CD4-positive, alpha-beta memory T cell (primary cell): Measurements from ENCODE around the gene KRT73. TPM values are rescaled to one million over a fixed set of nuclear protein-coding genes. Genes with fewer than 3 reads are reported as not detected.

Experiments used
- CTCF ChIA-PET: fragments of 350-600 bp; sonication (Branson Sonifier 250); formaldehyde crosslinking; loops from one replicate; lab custom pipeline; 2021; ENCODE audit warnings: inconsistent platforms; ENCODE audit not compliant: partially characterized antibody; lab: Charles Lee
- POLR2A ChIA-PET: fragments of 350-600 bp; sonication (Branson Sonifier 250); formaldehyde crosslinking; loops from one replicate; lab custom pipeline; 2021; ENCODE audit not compliant: partially characterized antibody; lab: Charles Lee
- DNase-seq, 5 donors: peaks; one replicate each; pipeline versions ENCODE4 v3.0.0 to v3.0.0-alpha.2; 2020 to 2022; ENCODE audit warnings: mixed read lengths in 1 of 5
- H3K27ac ChIP-seq: one replicate; pipeline ENCODE4 v1.7.0; 2013; ENCODE audit warnings: low read depth, low read length
- H3K27me3 ChIP-seq: 2 replicates; pipeline ENCODE4 v1.7.0; 2013; ENCODE audit warnings: mild to moderate bottlenecking, low read length, moderate library complexity; ENCODE audit not compliant: insufficient read depth
- H3K36me3 ChIP-seq: 2 replicates; pipeline ENCODE4 v1.7.0; 2013; ENCODE audit warnings: mild to moderate bottlenecking, low read length, moderate library complexity; ENCODE audit not compliant: insufficient read depth
- H3K4me1 ChIP-seq: 2 replicates; pipeline ENCODE4 v1.7.0; 2013; ENCODE audit warnings: mild to moderate bottlenecking, low read length, moderate library complexity; ENCODE audit not compliant: insufficient read depth
- H3K4me3 ChIP-seq, 2 donors: one replicate each; pipeline ENCODE4 v1.7.0; 2013; ENCODE audit warnings: low read length in 2 of 2, mild to moderate bottlenecking in 1 of 2
- H3K9me3 ChIP-seq, 2 donors: one replicate each; pipeline ENCODE4 v1.7.0; 2013; ENCODE audit warnings: low read length in 2 of 2, control low read depth in 1 of 2; ENCODE audit not compliant: control insufficient read depth in 1 of 2
- H3K27ac Mint-ChIP-seq, 7 donors: one replicate each; pipeline ENCODE4 v1.8.0; 2020 to 2021; ENCODE audit warnings: mixed read lengths in 7 of 7, mild to moderate bottlenecking in 6 of 7, inconsistent platforms in 3 of 7, moderate library complexity in 3 of 7
- H3K27me3 Mint-ChIP-seq, 2 donors: one replicate each; pipeline ENCODE4 v1.8.0; 2020 to 2021; ENCODE audit warnings: mixed read lengths in 2 of 2
- H3K36me3 Mint-ChIP-seq, 2 donors: one replicate each; pipeline ENCODE4 v1.8.0; 2020 to 2021; ENCODE audit warnings: mixed read lengths in 2 of 2, inconsistent platforms in 1 of 2, mild to moderate bottlenecking in 1 of 2
- H3K4me1 Mint-ChIP-seq, 4 donors: one replicate each; pipeline ENCODE4 v1.8.0; 2020 to 2021; ENCODE audit warnings: mixed read lengths in 4 of 4, mild to moderate bottlenecking in 1 of 4
- H3K4me3 Mint-ChIP-seq, 8 donors: one replicate each; pipeline ENCODE4 v1.8.0; 2020 to 2021; ENCODE audit warnings: mixed read lengths in 8 of 8, mild to moderate bottlenecking in 7 of 8, moderate library complexity in 6 of 8, inconsistent platforms in 3 of 8
- H3K9me3 Mint-ChIP-seq, 8 donors: one replicate each; pipeline ENCODE4 v1.8.0; 2020 to 2021; ENCODE audit warnings: mixed read lengths in 8 of 8, mild to moderate bottlenecking in 5 of 8, inconsistent platforms in 3 of 8, moderate library complexity in 1 of 8
- intact Hi-C: fragments of 100-400 bp; cut with micrococcal nuclease; formaldehyde crosslinking; loops from one replicate; pipeline ENCODE4 v1.15.1; 2023
- polyA plus RNA-seq, 2 donors: library from polyadenylated mRNA; unstranded; fragments of 300-500 nt; fragmentation: Illumina TruSeq; gene quantifications; one replicate each; pipeline ENCODE4 v1.2.3, GENCODE V29; 2021
- total RNA-seq, 2 experiments: library from RNA; stranded (reverse); gene quantifications; one replicate each; pipeline ENCODE4 v1.2.3, GENCODE V29; 2021

KRT73 gene
- total and polyA plus RNA-seq, 4 experiments from 2014 or later: 1.2 to 6.0 (median 3.5) TPM

- POLR2A ChIA-PET: no interaction called here
- H3K4me1 Mint-ChIP-seq: peaks cover 14 to 64% (median 33%) of the 10 kb centered on the region in 4 donors
- H3K4me1 ChIP-seq: peaks cover 20% of the 10 kb centered on the region
Measured at GRCh38 chr12:52628841-52629240, 10.5 kb upstream of the KRT73 start.

DNA sequence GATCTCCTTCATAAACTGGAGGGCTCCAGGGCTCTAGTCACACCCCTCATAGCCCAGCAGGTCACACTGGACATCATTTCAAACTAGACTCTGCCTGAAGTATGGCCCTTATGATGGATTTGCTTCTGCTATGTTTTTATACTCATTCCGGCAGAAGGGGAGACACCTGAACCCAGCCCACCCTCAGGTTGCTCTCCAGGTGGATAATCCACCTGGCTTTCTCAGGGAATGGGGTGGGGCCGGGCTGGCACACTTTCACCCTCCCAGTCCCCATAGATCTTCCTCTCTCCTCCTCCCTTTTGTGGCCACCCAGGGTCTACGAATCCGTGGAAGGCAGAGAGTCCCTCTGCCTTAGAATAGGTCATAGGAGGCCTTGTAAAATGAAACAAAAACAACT lies 9.8 kb upstream of the KRT73 start:
- H3K36me3 Mint-ChIP-seq: no peaks in the 10 kb centered on the region
- peak overlapping the region in 3 of 8 donors; percentile 2 to 50 (median 13) for H3K4me3 Mint-ChIP-seq
- Histone ChIP-seq H3K27me3 (no peaks in the 10 kb centered on the region), H3K4me1 (peaks cover 13% of the 10 kb centered on the region), H3K27ac (no peak overlapping the region), H3K9me3 (no peaks in the 10 kb centered on the region), H3K4me3 (no peak overlapping the region), H3K36me3 (no peaks in the 10 kb centered on the region)
- peaks cover 0 to 2% (median 0%) of the 10 kb centered on the region in 8 donors for H3K9me3 Mint-ChIP-seq
- DNase-seq: no peak
- ChIA-PET POLR2A (no interaction called here), CTCF (no interaction called here)
- peak overlapping the region in 1 of 7 donors; percentile 30 for H3K27ac Mint-ChIP-seq
- H3K4me1 Mint-ChIP-seq: peaks cover 9 to 57% (median 27%) of the 10 kb centered on the region in 4 donors
- peaks cover 0 to 1% of the 10 kb centered on the region in 2 donors for H3K27me3 Mint-ChIP-seq
- intact Hi-C loops: no loop called here

More at GRCh38 chr12:52628841-52629240, 10.5 kb upstream of the KRT73 start:
- H3K4me3 Mint-ChIP-seq: peak overlapping the region in 1 of 8 donors; percentile 50
- Histone ChIP-seq H3K27me3 (no peaks in the 10 kb centered on the region), H3K36me3 (no peaks in the 10 kb centered on the region), H3K27ac (no peak overlapping the region), H3K9me3 (no peaks in the 10 kb centered on the region), H3K4me3 (no peak overlapping the region)
- intact Hi-C loops: no loop called here
- H3K36me3 Mint-ChIP-seq: no peaks in the 10 kb centered on the region
- no peak for DNase-seq
- H3K27ac Mint-ChIP-seq: peak overlapping the region in 1 of 7 donors; percentile 30
- CTCF ChIA-PET: interaction anchor here (0.7 to 1.0 kb wide), 2 partner anchors 13 to 28 kb away, joined by 3 read pairs; no protein-coding TSS in a partner anchor
- peaks cover 0 to 2% (median 0%) of the 10 kb centered on the region in 8 donors for H3K9me3 Mint-ChIP-seq
- H3K27me3 Mint-ChIP-seq: peaks cover 0 to 1% of the 10 kb centered on the region in 2 donors

- Mint-ChIP-seq H3K4me3 (no peak overlapping the region), H3K4me1 (peaks cover 9 to 51% (median 25%) of the 10 kb centered on the region in 4 donors), H3K27ac (peak overlapping the region in 1 of 7 donors; percentile 25), H3K27me3 (peaks cover 0 to 3% of the 10 kb centered on the region in 2 donors), H3K36me3 (no peaks in the 10 kb centered on the region), H3K9me3 (peaks cover 0 to 7% (median 1%) of the 10 kb centered on the region in 8 donors)
- Histone ChIP-seq H3K4me1 (peaks cover 11% of the 10 kb centered on the region), H3K27me3 (no peaks in the 10 kb centered on the region), H3K27ac (no peak overlapping the region), H3K9me3 (no peaks in the 10 kb centered on the region), H3K4me3 (no peak overlapping the region), H3K36me3 (no peaks in the 10 kb centered on the region)
- POLR2A ChIA-PET: interaction anchor here (1.9 kb wide), 1 partner anchor 18 kb away, joined by 7 read pairs; no protein-coding TSS in a partner anchor
- no peak for DNase-seq
- intact Hi-C loops: no loop called here
- CTCF ChIA-PET: no interaction called here
Measured at GRCh38 chr12:52627395-52628110, 9.2 kb upstream of the KRT73 start.

- no peak for DNase-seq
- Mint-ChIP-seq H3K27ac (no peak overlapping the region), H3K4me1 (peaks cover 0 to 16% (median 6%) of the 10 kb centered on the region in 4 donors), H3K4me3 (no peak overlapping the region), H3K36me3 (no peaks in the 10 kb centered on the region), H3K27me3 (peaks cover 2 to 4% of the 10 kb centered on the region in 2 donors), H3K9me3 (peaks cover 0 to 7% (median 1%) of the 10 kb centered on the region in 8 donors)
- Histone ChIP-seq H3K4me3 (no peak overlapping the region), H3K27me3 (no peaks in the 10 kb centered on the region), H3K36me3 (no peaks in the 10 kb centered on the region), H3K27ac (no peak overlapping the region), H3K9me3 (no peaks in the 10 kb centered on the region), H3K4me1 (no peaks in the 10 kb centered on the region)
- intact Hi-C loops: no loop called here
- POLR2A ChIA-PET: interaction anchor here (0.8 kb wide), 1 partner anchor 10 kb away, joined by 3 read pairs; no protein-coding TSS in a partner anchor
- CTCF ChIA-PET: no interaction called here
Measured at GRCh38 chr12:52622349-52622748, 4.0 kb upstream of the KRT73 start.

GRCh38 chr12:52618866-52619265 lies 507 bp upstream of the KRT73 start:
- Histone ChIP-seq H3K36me3 (no peaks in the 10 kb centered on the region), H3K27me3 (no peaks in the 10 kb centered on the region), H3K9me3 (no peaks in the 10 kb centered on the region), H3K4me1 (peaks cover 26% of the 10 kb centered on the region), H3K27ac (no peak overlapping the region), H3K4me3 (no peak overlapping the region)
- Mint-ChIP-seq H3K36me3 (no peaks in the 10 kb centered on the region), H3K27ac (no peak overlapping the region), H3K27me3 (peaks cover 3 to 8% of the 10 kb centered on the region in 2 donors), H3K4me1 (peaks cover 7 to 39% (median 23%) of the 10 kb centered on the region in 4 donors), H3K4me3 (no peak overlapping the region), H3K9me3 (peaks cover 0 to 7% (median 1%) of the 10 kb centered on the region in 8 donors)
- DNase-seq: no peak
- CTCF ChIA-PET: interaction anchor here (1.2 to 1.5 kb wide), 2 partner anchors 15 to 35 kb away, joined by 3 read pairs; no protein-coding TSS in a partner anchor
- POLR2A ChIA-PET: interaction anchor here (1.0 to 2.1 kb wide), 3 partner anchors 8 to 32 kb away, joined by 3 to 6 read pairs (median 4); no protein-coding TSS in a partner anchor
- intact Hi-C loops: no loop called here

DNA sequence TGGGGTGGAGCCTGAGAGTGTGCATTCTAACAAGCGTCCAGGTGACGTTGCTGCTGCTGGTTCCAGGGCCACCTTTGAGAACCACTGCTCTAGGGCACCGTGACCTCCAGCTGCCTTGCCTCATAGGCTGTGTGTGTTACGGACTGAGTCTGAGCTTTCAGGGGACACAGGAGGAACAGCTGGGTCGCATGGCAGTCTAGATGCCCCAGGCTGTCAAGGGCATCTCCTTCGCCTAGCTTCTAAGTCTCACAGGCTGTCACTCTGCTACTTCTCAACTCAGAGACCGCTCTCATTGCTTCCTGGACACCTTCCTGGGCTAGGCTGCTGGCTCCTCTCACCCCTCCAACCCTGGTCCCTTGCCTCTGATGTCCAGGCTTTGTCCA lies 965 bp downstream of the KRT73 start:
- ChIA-PET POLR2A (interaction anchor here (2.0 kb wide), 1 partner anchor 16 kb away, joined by 4 read pairs; no protein-coding TSS in a partner anchor), CTCF (interaction anchor here (1.4 kb wide), 1 partner anchor 254 kb away, joined by 4 read pairs; no protein-coding TSS in a partner anchor)
- intact Hi-C loops: no loop called here
- no peak overlapping the region for H3K4me3 ChIP-seq
- Mint-ChIP-seq H3K27ac (peak overlapping the region in 3 of 7 donors; percentile 49 to 57 (median 51)), H3K9me3 (peaks cover 0 to 1% (median 0%) of the 10 kb centered on the region in 8 donors), H3K4me3 (no peak overlapping the region), H3K27me3 (peaks cover 2 to 8% of the 10 kb centered on the region in 2 donors), H3K4me1 (peaks cover 11 to 54% (median 32%) of the 10 kb centered on the region in 4 donors), H3K36me3 (no peaks in the 10 kb centered on the region)
- H3K27me3 ChIP-seq: no peaks in the 10 kb centered on the region
- no peaks in the 10 kb centered on the region for H3K9me3 ChIP-seq
- no peaks in the 10 kb centered on the region for H3K36me3 ChIP-seq
- DNase-seq: no peak
- H3K4me1 ChIP-seq: peaks cover 33% of the 10 kb centered on the region
- H3K27ac ChIP-seq: no peak overlapping the region
